Common myeloid progenitor, CD34-positive (primary cell): Measurements from ENCODE around the gene GPBAR1.

Experiments
- CTCF ChIA-PET: fragments of 350-600 bp; sonication (Branson Sonifier 250); formaldehyde crosslinking; loops from one replicate; lab custom pipeline; 2021; ENCODE audit warnings: antibody characterized with exemption; lab: Charles Lee
- POLR2A ChIA-PET: fragments of 350-600 bp; sonication (Branson Sonifier 250); formaldehyde crosslinking; loops from one replicate; lab custom pipeline; 2021; ENCODE audit warnings: antibody characterized with exemption; lab: Charles Lee
- DNase-seq, 3 donors: peaks; one replicate each; pipeline versions ENCODE4 v3.0.0 to v3.0.0-alpha.2; 2013
- H3K27ac ChIP-seq, 2 experiments: 1 replicate in 1 of 2; 2 replicates in 1 of 2; pipeline ENCODE4 v1.7.0; 2013; ENCODE audit warnings: inconsistent platforms in 2 of 2, low read length in 2 of 2, mild to moderate bottlenecking in 2 of 2, low read depth in 1 of 2, moderate library complexity in 1 of 2; ENCODE audit not compliant: severe bottlenecking in 2 of 2, insufficient read depth in 1 of 2, poor library complexity in 1 of 2
- H3K27me3 ChIP-seq, 5 experiments: replicated peaks in 2 of 5; 1 replicate in 3 of 5; 2 replicates in 2 of 5; pipeline versions ENCODE4 v1.6.1 to v1.7.0; 2013; ENCODE audit warnings: low read length in 4 of 5, mild to moderate bottlenecking in 2 of 5, moderate library complexity in 2 of 5, inconsistent platforms in 1 of 5; ENCODE audit not compliant: insufficient read depth in 5 of 5, control insufficient read depth in 4 of 5
- H3K36me3 ChIP-seq, 4 experiments: 1 replicate in 2 of 4; 2 replicates in 2 of 4; pipeline versions ENCODE4 v1.6.1 to v1.7.0; 2013; ENCODE audit warnings: low read length in 3 of 4, control low read depth in 1 of 4, mild to moderate bottlenecking in 1 of 4; ENCODE audit not compliant: control insufficient read depth in 4 of 4, insufficient read depth in 4 of 4
- H3K4me1 ChIP-seq, 4 experiments: 1 replicate in 3 of 4; 2 replicates in 1 of 4; pipeline versions ENCODE4 v1.6.1 to v1.7.1; 2013; ENCODE audit warnings: low read length in 3 of 4, mild to moderate bottlenecking in 3 of 4, control low read depth in 1 of 4, inconsistent platforms in 1 of 4, moderate library complexity in 1 of 4; ENCODE audit not compliant: control insufficient read depth in 4 of 4, insufficient read depth in 4 of 4; ENCODE audit errors: control extremely low read depth in 1 of 4
- H3K4me3 ChIP-seq, 7 experiments: 1 replicate in 4 of 7; 2 replicates in 3 of 7; pipeline versions ENCODE4 v1.5.1 to v1.7.0; 2013; ENCODE audit warnings: mild to moderate bottlenecking in 7 of 7, low read length in 6 of 7, moderate library complexity in 6 of 7, inconsistent platforms in 2 of 7, low read depth in 2 of 7, control low read depth in 1 of 7; ENCODE audit not compliant: insufficient read depth in 4 of 7, control insufficient read depth in 1 of 7; ENCODE audit errors: extremely low read depth in 1 of 7
- H3K9me3 ChIP-seq, 5 experiments: 1 replicate in 4 of 5; 2 replicates in 1 of 5; pipeline versions ENCODE4 v1.6.1 to v1.7.1; 2013; ENCODE audit warnings: low read length in 4 of 5, mild to moderate bottlenecking in 2 of 5, inconsistent platforms in 1 of 5, low read depth in 1 of 5, moderate library complexity in 1 of 5; ENCODE audit not compliant: control insufficient read depth in 4 of 5, insufficient read depth in 2 of 5; ENCODE audit errors: control extremely low read depth in 1 of 5
- WGBS: methylation state at CpG from one replicate; pipeline ENCODE4 v1.1.5; 2013; ENCODE audit not compliant: insufficient coverage; 5-methylcytosine and 5-hydroxymethylcytosine counted together

GPBAR1 gene

DNA sequence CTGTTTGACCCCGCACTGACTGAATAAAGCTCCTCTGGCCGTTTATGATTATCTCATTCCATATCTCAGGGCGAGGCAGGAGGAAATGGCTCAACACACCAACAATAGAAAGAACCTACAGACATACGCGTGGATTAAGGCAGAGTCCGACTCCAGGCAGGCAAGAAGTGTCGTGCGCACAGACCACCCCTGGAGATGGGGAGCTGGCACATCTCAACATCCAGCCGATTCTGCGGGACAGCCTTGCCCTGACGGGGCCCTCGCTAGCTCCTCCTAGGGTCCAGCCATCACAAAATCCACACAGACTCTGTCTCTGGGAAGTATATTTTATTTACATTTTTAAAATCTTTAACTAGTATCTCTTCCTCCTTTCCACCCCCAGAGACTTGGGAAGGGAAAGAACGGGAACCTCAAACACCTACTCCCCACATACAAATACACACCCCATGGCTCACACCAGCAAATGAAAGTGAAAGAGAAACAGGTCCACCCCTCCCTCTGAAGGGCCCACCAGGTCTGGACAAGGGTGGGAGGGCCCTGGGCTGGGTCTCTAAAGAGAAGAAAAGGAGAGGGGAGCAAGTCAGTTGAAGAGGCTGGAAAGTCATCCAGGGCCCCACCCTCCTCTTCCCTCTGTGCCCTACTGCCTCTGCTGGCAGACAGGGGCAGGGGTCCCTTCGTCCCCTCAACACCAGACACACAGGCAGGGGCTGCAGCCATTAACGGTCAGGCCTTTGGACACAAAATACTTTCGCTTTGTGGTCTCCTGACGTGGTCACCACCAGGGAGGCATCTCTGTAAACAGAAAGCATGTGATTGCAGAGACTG lies 3.2 kb downstream of the GPBAR1 start:
- H3K4me3 ChIP-seq = no peak overlapping the region
- no peaks in the 10 kb centered on the region for H3K27me3 ChIP-seq
- ChIA-PET CTCF (interaction anchor here (0.8 to 1.2 kb wide), 3 partner anchors 42 to 79 kb away, joined by 3 to 6 read pairs (median 3); no protein-coding TSS in a partner anchor), POLR2A (no interaction called here)
- WGBS = 88% methylated on average over 13 of the region's 17 CpGs
- peaks cover 9 to 55% (median 41%) of the 10 kb centered on the region in 4 experiments for H3K36me3 ChIP-seq
- H3K9me3 ChIP-seq = no peaks in the 10 kb centered on the region
- no peak overlapping the region for H3K27ac ChIP-seq
- H3K4me1 ChIP-seq = peaks cover 0 to 9% (median 3%) of the 10 kb centered on the region in 4 experiments
- DNase-seq = peak in 2 of 3 donors; percentile 24 to 35

DNA sequence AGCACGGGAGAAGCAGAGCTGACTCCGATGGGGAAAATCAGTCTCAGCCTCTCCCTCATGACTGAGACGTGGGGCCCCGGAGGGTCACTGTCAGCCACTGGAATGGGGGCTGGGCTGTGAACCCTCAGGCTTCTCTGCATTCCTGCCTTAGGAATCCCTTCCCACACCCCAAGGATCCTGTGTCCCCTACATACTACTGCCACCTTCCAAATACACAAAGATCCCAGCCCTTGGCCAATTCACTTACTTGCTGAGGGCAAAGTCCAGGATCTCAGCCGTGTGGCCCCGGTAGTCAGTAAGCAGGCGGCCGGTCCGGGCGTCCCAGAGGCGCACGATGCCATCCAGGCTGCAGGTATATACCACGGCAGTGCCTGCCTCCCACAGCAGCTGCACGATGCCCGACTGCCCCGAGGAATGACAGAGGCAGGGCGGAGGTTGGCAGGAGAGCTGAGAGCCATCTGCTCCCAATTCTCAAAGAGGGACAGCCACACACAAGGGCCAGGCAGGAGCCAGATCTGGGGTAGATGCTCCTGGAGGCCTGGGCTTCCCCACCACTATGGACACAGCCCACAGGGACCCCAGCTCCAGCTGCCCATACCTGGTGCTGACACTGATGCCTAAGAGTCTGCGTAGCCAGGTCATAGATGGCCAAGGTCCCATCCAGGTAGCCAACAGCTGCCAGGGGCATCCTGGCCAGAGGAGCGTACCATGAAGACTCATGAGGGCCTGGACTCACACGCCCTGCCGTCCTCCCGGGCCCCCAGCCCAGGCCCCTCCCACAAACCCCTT lies 4.2 kb downstream of the GPBAR1 start:
- H3K9me3 ChIP-seq = no peaks in the 10 kb centered on the region
- WGBS = 97% methylated on average over 20 of the region's 22 CpGs
- H3K27ac ChIP-seq = no peak overlapping the region
- peaks cover 0 to 14% (median 8%) of the 10 kb centered on the region in 4 experiments for H3K4me1 ChIP-seq
- ChIA-PET CTCF (interaction anchor here (3.0 to 3.9 kb wide), 2 partner anchors 7 to 11 kb away, joined by 17 to 19 read pairs; no protein-coding TSS in a partner anchor), POLR2A (interaction anchor here (0.7 kb wide), 1 partner anchor 9 kb away, joined by 3 read pairs; no protein-coding TSS in a partner anchor)
- no peak for DNase-seq
- no peak overlapping the region for H3K4me3 ChIP-seq
- peaks cover 9 to 55% (median 41%) of the 10 kb centered on the region in 4 experiments for H3K36me3 ChIP-seq
- H3K27me3 ChIP-seq = no peaks in the 10 kb centered on the region

DNA sequence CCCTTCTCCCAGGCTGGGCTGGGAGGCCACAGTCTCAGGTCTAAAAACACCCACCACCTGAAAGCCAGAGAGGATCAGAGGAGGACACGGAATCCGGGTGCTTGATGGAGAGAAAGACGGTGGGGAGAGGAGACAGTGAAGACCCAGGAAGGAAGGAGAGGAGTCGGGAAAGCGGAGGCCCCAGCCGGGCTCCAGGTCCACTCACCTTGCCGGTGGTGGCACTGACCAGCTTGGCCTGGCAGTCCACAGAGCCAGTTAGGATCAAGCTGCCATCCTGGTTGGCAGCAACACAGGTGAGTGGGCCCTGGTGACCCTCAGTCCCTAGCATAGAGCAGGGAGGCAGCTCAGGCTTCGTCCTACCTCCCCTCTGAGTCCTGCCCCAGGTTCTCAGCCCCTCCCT lies 4.8 kb downstream of the GPBAR1 start:
- ChIA-PET CTCF (interaction anchor here (3.0 to 3.9 kb wide), 2 partner anchors 8 to 11 kb away, joined by 17 to 19 read pairs; no protein-coding TSS in a partner anchor), POLR2A (no interaction called here)
- 89% methylated on average over 8 of the region's 8 CpGs for WGBS

DNA sequence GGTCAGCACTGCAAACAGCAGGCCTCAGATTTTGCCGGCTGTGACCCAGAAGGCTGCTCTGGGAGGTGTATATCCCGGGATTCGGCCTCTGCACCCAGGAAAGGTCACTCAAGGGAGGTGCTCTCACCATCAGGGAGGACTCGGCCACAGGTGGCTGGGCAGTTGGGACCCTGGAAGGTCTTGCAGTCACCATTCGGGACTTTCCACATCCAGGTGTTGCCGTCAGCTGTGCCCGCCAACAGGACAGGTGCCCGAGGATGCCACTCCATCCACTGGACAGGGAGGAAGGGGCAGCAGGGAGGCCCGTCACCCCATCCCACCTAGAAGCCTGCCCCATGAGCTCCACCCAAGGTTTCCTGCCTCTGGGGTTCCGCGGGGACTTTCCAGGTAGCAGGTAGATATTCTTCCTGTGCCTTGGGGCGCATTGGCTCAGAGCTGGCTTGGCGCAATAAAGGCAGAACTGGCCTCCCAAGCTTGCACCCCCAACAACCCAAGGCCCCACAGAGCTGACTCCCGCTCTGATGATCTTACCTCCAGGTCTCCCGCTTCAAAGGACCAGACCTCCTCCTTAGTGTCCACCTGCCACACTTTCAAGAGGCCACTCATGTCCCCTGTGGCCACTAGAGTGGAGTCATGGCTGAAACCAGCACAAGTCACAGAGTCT lies 5.6 kb downstream of the GPBAR1 start:
- H3K36me3 ChIP-seq = peaks cover 9 to 55% (median 41%) of the 10 kb centered on the region in 4 experiments
- ChIA-PET POLR2A (no interaction called here), CTCF (interaction anchor here (3.0 to 3.9 kb wide), 2 partner anchors 9 to 12 kb away, joined by 17 to 19 read pairs; no protein-coding TSS in a partner anchor)
- no peak for DNase-seq
- WGBS = 98% methylated on average over 13 of the region's 15 CpGs
- no peaks in the 10 kb centered on the region for H3K27me3 ChIP-seq
- no peaks in the 10 kb centered on the region for H3K9me3 ChIP-seq
- no peak overlapping the region for H3K4me3 ChIP-seq
- H3K27ac ChIP-seq = no peak overlapping the region
- H3K4me1 ChIP-seq = peaks cover 5 to 21% (median 19%) of the 10 kb centered on the region in 4 experiments

More for the DNA sequence above, 4.8 kb downstream of the GPBAR1 start:
- Histone ChIP-seq H3K9me3 (no peaks in the 10 kb centered on the region), H3K4me3 (no peak overlapping the region), H3K4me1 (peaks cover 0 to 15% (median 11%) of the 10 kb centered on the region in 4 experiments), H3K27me3 (no peaks in the 10 kb centered on the region), H3K27ac (no peak overlapping the region), H3K36me3 (peaks cover 9 to 55% (median 41%) of the 10 kb centered on the region in 4 experiments)
- no peak for DNase-seq

DNA sequence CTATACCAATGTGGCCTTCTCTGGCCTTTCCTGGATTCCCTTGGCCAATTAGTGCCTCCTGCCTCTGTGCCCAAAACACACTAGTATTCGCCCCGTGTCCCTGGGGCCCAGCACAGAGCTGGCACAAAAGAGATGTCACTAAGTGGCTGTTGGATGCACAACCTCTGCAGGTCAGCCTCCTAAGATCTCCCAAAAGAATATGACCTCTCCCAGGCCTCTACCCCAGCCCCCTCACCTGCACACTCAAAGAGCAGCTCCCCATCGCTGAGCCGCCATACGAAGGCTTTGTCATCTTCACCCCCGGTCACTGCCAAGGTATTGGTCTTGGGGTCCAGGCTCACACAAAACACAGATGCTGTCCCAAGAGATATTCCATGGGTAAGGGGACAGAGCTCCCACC lies 6.4 kb downstream of the GPBAR1 start:
- Histone ChIP-seq H3K4me3 (no peak overlapping the region), H3K27me3 (no peaks in the 10 kb centered on the region), H3K4me1 (peaks cover 5 to 29% (median 21%) of the 10 kb centered on the region in 4 experiments), H3K9me3 (no peaks in the 10 kb centered on the region), H3K36me3 (peaks cover 9 to 55% (median 42%) of the 10 kb centered on the region in 4 experiments), H3K27ac (peak overlapping the region in 1 of 2 experiments; percentile 39)
- ChIA-PET POLR2A (interaction anchor here (0.6 kb wide), 1 partner anchor 80 kb away, joined by 3 read pairs; no protein-coding TSS in a partner anchor), CTCF (interaction anchor here (3.0 to 3.9 kb wide), 2 partner anchors 10 to 13 kb away, joined by 17 to 19 read pairs; no protein-coding TSS in a partner anchor)
- no peak for DNase-seq
- 98% methylated on average over 6 of the region's 6 CpGs for WGBS
